Stimulated activated naive CD4-positive, alpha-beta T cell treated with Interleukin-2 at 50 U/mL for 16 hours (primary cell): ENCODE data around the gene DNASE1L3.
"Not testable (repeated sequence)": the region's sequence is repeated elsewhere in the genome, so short reads cannot be mapped to it uniquely, and the experiment has no call there.

ENCODE experiments used
- DNase-seq: peaks from one replicate; lab custom pipeline; 2025; lab: John Stamatoyannopoulos, UW

Gene DNASE1L3

GRCh38 chr3:58236527-58237237 is 25.9 kb upstream of the DNASE1L3 start:
- no peak for DNase-seq

- DNase-seq = no peak
These were observed 25.2 kb upstream of the DNASE1L3 start for GRCh38 chr3:58235970-58236369.

GRCh38 chr3:58234516-58234931 is 23.8 kb upstream of the DNASE1L3 start:
- no peak for DNase-seq

- no peak for DNase-seq
These were observed 20.9 kb upstream of the DNASE1L3 start for GRCh38 chr3:58231666-58232065.

GRCh38 chr3:58230876-58231552 is 20.2 kb upstream of the DNASE1L3 start:
- DNase-seq = no peak

GRCh38 chr3:58227933-58228332 is 17.2 kb upstream of the DNASE1L3 start:
- not testable (repeated sequence) for DNase-seq

- DNase-seq = no peak
These were observed 13.1 kb upstream of the DNASE1L3 start for GRCh38 chr3:58223855-58224254.

GRCh38 chr3:58222161-58222724 is 11.5 kb upstream of the DNASE1L3 start:
- no peak for DNase-seq

GRCh38 chr3:58218904-58219303 is 8.1 kb upstream of the DNASE1L3 start:
- no peak for DNase-seq

GRCh38 chr3:58217209-58217811 is 6.5 kb upstream of the DNASE1L3 start:
- DNase-seq = peak; percentile 36

- no peak for DNase-seq
These were observed 5.9 kb upstream of the DNASE1L3 start for GRCh38 chr3:58216496-58217195.

GRCh38 chr3:58215317-58216025 is 4.7 kb upstream of the DNASE1L3 start:
- DNase-seq = no peak

GRCh38 chr3:58214484-58215316 is 3.9 kb upstream of the DNASE1L3 start:
- DNase-seq = peak; percentile 25

GRCh38 chr3:58209933-58210332 is 839 bp downstream of the DNASE1L3 start:
- DNase-seq = no peak

- no peak for DNase-seq
These were observed 2.8 kb downstream of the DNASE1L3 start for GRCh38 chr3:58207954-58208353.

- peak; percentile 3 for DNase-seq
These were observed 4.3 kb downstream of the DNASE1L3 start for GRCh38 chr3:58206406-58207011.

- DNase-seq = no peak
These were observed 4.8 kb downstream of the DNASE1L3 start for GRCh38 chr3:58205981-58206380.

GRCh38 chr3:58204720-58205119 is 6.1 kb downstream of the DNASE1L3 start:
- no peak for DNase-seq

- DNase-seq = no peak
These were observed 7.2 kb downstream of the DNASE1L3 start for GRCh38 chr3:58203541-58203940.

GRCh38 chr3:58202917-58203360 is 7.8 kb downstream of the DNASE1L3 start:
- DNase-seq = no peak
